GM12892 (cell line): ENCODE data around the gene PFKP. TPM values are rescaled to one million over a fixed set of nuclear protein-coding genes. Genes with fewer than 3 reads are reported as not detected.

Source experiments
- DNase-seq: peaks from one replicate; pipeline ENCODE4 v3.0.0; 2011; ENCODE audit not compliant: insufficient read length
- FAIRE-seq: peaks from 2 replicates; lab custom pipeline; 2011; peaks lifted over from hg19 to GRCh38; lab: Jason Lieb, UNC
- POLR2A ChIP-seq: IDR thresholded peaks from 2 replicates; pipeline ENCODE4 v1.6.1; 2011; ENCODE audit warnings: low read depth, low read length, control low read depth
- POLR2AphosphoS5 ChIP-seq: IDR thresholded peaks from 2 replicates; pipeline ENCODE4 v1.6.1; 2011; ENCODE audit warnings: low read depth, low read length, control low read depth
- TAF1 ChIP-seq: IDR thresholded peaks from 2 replicates; pipeline ENCODE4 v1.6.1; 2011; ENCODE audit warnings: low read depth, mild to moderate bottlenecking, control low read depth, low read length, borderline replicate concordance
- polyA plus RNA-seq: library from polyadenylated mRNA; unstranded; fragments of >200 nt; gene quantifications from one replicate; pipeline ENCODE4 v1.2.1, GENCODE V29; 2012; ENCODE audit warnings: missing spikeins, inconsistent platforms; ENCODE audit not compliant: missing spikeins

PFKP gene
- 162 TPM for polyA plus RNA-seq

- FAIRE-seq (peak; percentile 78), DNase-seq (peak; percentile 60)
- TF ChIP-seq POLR2A (peak; percentile 62; the same call in 1 of the 2 replicates), POLR2AphosphoS5 (no peak)
These were observed at the start of gene PFKP for GRCh38 chr10:3067118-3067858. PFKP (plus strand) TSS chr10:3067548; CDS start chr10:3067596, 48 bp downstream.

GRCh38 chr10:3018247-3018646 is 49.1 kb upstream of the PFKP start:
- no peak for DNase-seq
- no peak for FAIRE-seq
- TF ChIP-seq TAF1 = no peak
- TF ChIP-seq POLR2A = no peak
- TF ChIP-seq POLR2AphosphoS5 = no peak

- TF ChIP-seq TAF1 = no peak
- no peak for TF ChIP-seq POLR2AphosphoS5
- TF ChIP-seq POLR2A = no peak
- FAIRE-seq (no peak), DNase-seq (no peak)
These were observed 47.0 kb upstream of the PFKP start for GRCh38 chr10:3020311-3020710.

- no peak for FAIRE-seq
- TF ChIP-seq POLR2A = no peak
- no peak for TF ChIP-seq POLR2AphosphoS5
- no peak for TF ChIP-seq TAF1
- no peak for DNase-seq
These were observed 46.5 kb upstream of the PFKP start for GRCh38 chr10:3020881-3021280.

GRCh38 chr10:3022027-3022426 is 45.3 kb upstream of the PFKP start:
- DNase-seq = no peak
- no peak for FAIRE-seq
- TF ChIP-seq POLR2AphosphoS5 (no peak), POLR2A (no peak), TAF1 (no peak)

- FAIRE-seq (no peak), DNase-seq (no peak)
- TF ChIP-seq TAF1 (no peak), POLR2AphosphoS5 (no peak), POLR2A (no peak)
These were observed 43.5 kb upstream of the PFKP start for GRCh38 chr10:3023892-3024291.

GRCh38 chr10:3025026-3025683 is 42.2 kb upstream of the PFKP start:
- TF ChIP-seq POLR2A (no peak), POLR2AphosphoS5 (no peak), TAF1 (no peak)
- DNase-seq (no peak), FAIRE-seq (no peak)

- no peak for TF ChIP-seq TAF1
- no peak for TF ChIP-seq POLR2AphosphoS5
- no peak for TF ChIP-seq POLR2A
- FAIRE-seq (no peak), DNase-seq (no peak)
These were observed 39.5 kb upstream of the PFKP start for GRCh38 chr10:3027866-3028265.

GRCh38 chr10:3028441-3028840 is 38.9 kb upstream of the PFKP start:
- no peak for TF ChIP-seq POLR2AphosphoS5
- TF ChIP-seq TAF1 = no peak
- no peak for TF ChIP-seq POLR2A
- no peak for DNase-seq
- FAIRE-seq = no peak

- no peak for DNase-seq
- FAIRE-seq = no peak
- TF ChIP-seq TAF1 (no peak), POLR2A (no peak), POLR2AphosphoS5 (no peak)
These were observed 36.6 kb upstream of the PFKP start for GRCh38 chr10:3030765-3031164.

- TF ChIP-seq TAF1 = no peak
- no peak for TF ChIP-seq POLR2AphosphoS5
- TF ChIP-seq POLR2A = no peak
- FAIRE-seq = no peak
- DNase-seq = no peak
These were observed 35.9 kb upstream of the PFKP start for GRCh38 chr10:3031490-3031889.

GRCh38 chr10:3033925-3034324 is 33.4 kb upstream of the PFKP start:
- TF ChIP-seq TAF1 = no peak
- no peak for TF ChIP-seq POLR2AphosphoS5
- no peak for TF ChIP-seq POLR2A
- DNase-seq = no peak
- no peak for FAIRE-seq

- no peak for FAIRE-seq
- TF ChIP-seq TAF1 = no peak
- no peak for TF ChIP-seq POLR2A
- TF ChIP-seq POLR2AphosphoS5 = no peak
- no peak for DNase-seq
These were observed 32.7 kb upstream of the PFKP start for GRCh38 chr10:3034616-3035015.
